Coronary artery (tissue), 2 donors: ENCODE results near the gene HOXB4.
A peak's percentile ranks its signal among the peaks of the same experiment; 100 is the strongest.

ENCODE experiments used
- DNase-seq: peaks from one replicate; pipeline ENCODE4 v3.0.0-alpha.2; 2017; ENCODE audit warnings: low spot score
- H3K27ac ChIP-seq, 2 donors: fragments of 200-600 bp; sonication (generic); one replicate each; pipeline ENCODE4 v1.5.1; 2016 to 2019
- H3K4me3 ChIP-seq: fragments of 200-600 bp; sonication (generic); 2 replicates; pipeline ENCODE4 v1.5.1; 2016; ENCODE audit warnings: mild to moderate bottlenecking, moderate library complexity
- CTCF ChIP-seq: fragments of 200-600 bp; sonication (generic); IDR thresholded peaks from one replicate; pipeline ENCODE4 v1.5.1; 2019; ENCODE audit warnings: antibody characterized with exemption

Gene HOXB4

GRCh38 chr17:48623583-48623982 is 45.4 kb upstream of the HOXB4 start:
- Histone ChIP-seq H3K27ac (no peak overlapping the region), H3K4me3 (no peak overlapping the region)
- no peak for TF ChIP-seq CTCF
- no peak for DNase-seq

GRCh38 chr17:48622857-48623256 is 44.7 kb upstream of the HOXB4 start:
- DNase-seq: no peak
- Histone ChIP-seq H3K4me3 (no peak overlapping the region), H3K27ac (no peak overlapping the region)
- TF ChIP-seq CTCF: no peak

DNA sequence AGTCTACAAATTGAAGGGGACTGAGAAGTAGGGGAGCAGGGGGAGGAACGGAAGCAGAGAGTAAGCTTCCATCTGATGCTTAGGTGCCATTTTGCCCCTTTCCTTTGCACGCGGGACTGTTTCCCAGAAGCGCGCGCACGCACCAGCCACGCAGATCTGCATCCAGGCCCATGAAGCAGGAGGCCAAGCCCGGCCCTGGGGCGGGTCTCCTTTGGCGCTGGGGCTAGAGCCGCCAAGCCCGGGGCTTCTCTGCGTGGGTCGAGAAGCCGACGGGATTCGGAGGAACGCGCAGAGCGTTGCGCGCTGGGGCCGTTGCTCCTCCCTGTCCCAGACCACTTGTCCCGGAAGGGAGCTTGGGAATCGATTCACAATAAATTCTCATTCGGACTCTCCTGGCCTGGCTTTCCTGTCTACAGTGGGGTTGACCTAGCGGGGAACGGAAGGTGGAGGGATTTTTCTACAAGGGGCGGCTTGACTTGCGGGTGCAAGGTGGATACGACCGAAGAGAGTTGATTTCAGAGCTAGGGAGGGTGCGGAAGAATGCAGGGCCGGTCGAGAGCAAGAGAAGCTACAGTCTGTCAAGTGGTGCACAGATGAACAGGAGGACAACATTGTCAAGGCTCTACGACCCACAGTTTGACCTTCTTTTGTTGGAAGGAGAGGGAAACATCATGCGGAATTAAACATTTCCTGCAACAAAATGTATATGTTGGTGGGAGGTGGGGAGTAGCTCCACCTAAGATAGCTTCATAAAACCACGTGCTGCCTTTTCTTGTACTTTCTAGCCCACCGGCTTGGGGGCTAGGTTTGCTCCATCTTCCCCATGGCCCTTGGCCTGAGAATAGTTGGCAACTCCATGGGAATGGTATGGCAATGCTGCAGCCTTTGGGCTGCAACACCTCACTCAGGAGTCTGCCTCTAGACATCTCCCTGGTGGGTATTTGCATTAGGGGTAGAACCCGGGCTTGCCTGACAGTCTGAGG is 43.6 kb upstream of the HOXB4 start:
- Histone ChIP-seq H3K27ac (no peak overlapping the region), H3K4me3 (no peak overlapping the region)
- DNase-seq: no peak
- no peak for TF ChIP-seq CTCF

DNA sequence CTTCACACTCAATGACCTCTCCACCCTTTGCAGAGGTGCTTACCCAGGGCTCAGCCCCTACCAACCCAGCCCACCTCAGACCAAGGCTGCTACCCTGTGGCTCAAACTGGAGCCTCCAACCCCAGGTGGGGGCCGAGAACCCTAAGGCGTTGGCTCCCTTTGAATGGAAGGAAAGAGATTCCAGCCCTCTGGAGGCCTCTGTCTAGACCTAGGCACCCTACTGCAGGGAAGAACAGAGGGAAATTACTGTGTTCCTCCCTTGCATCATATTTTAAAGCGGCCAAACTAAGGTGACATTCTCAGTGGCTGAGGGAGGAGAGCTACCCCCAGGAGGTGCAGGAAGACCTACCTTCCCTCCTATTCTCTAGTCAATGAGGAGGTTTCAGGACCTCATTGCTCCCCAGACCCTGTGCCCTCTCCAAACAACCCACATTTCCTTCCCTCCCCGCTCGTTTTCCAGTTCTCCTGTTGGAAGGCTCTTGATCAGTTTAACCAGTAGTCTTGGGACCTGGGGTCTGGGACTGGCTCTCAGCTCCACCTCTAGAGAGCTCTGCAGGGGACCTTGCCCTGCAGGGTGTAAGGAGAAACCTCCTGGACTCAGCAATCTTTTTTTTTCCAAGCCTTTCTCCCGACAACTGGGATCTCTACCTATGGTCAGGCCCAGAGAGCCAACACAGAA is 42.5 kb upstream of the HOXB4 start:
- no peak for TF ChIP-seq CTCF
- Histone ChIP-seq H3K4me3 (no peak overlapping the region), H3K27ac (no peak overlapping the region)
- no peak for DNase-seq

DNA sequence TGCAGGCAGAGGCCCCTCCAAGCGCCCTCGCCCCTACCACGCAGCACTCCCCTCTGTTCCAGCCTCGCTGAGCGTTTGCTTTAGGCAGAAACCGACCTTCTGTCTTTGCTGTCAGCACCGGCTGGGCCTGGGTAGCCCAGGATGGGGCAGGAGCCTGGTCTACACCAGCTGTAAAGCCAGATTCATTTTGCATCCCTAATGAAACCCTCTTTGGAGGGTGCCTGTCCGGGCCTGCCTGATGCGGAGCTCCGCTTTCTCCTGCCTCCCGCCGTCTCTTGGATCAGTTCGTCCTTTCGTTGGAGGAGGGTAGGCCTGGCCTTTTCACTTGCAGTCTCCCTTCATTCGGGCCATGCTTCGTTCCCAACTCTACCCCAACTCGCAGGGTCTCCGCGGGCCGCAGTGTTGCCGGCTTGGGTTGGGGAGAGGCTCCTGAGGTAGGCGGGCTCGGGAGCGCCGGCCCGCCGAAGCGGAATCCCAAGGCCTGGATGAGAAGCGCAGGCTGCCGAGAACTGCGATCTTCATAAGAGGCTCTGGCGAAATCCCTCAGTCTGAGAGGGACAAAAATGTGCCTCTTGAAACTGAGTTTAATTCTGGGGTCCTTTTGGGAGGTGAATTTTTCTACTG is 41.8 kb upstream of the HOXB4 start:
- Histone ChIP-seq H3K4me3 (no peak overlapping the region), H3K27ac (no peak overlapping the region)
- TF ChIP-seq CTCF: no peak
- DNase-seq: no peak

DNA sequence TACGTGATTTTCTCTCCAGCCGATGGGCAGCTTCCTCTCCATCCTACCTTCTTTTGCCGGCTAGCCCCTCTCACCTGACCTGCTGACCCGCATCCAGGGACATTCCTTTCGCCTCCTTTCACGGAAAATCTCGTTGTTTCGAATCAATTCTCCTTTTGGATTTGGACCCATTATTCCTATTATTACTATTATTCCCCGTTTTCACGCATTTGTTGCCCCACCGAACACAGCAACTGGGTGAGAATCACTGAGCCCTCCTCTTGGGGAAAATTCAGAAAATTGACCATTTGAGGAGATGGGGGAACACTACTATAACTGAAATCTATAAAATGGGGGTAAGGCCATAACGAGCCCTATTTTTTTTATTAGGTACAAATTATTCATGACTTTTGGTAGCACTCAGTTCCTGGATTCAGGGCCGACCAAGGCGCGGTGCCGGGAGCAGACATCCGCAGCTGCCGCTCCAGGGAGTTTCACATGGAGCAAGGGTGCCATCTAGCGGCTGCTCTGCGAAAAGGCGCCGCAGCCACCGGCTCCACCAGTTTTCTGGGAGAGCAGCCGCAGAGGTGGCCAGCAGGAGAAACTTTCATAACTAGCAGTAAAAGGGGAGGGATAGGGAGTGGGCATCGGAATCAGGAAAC is 40.2 kb upstream of the HOXB4 start:
- no peak overlapping the region for H3K4me3 ChIP-seq
- H3K27ac ChIP-seq: no peak overlapping the region
- peak; percentile 88 for TF ChIP-seq CTCF
- peak; percentile 87 for DNase-seq
